ENCODE data around the gene PSEN2. TPM values are rescaled to one million over a fixed set of nuclear protein-coding genes. Genes with fewer than 3 reads are reported as not detected.

PSEN2 gene
- total and polyA plus RNA-seq, 2 donors (not counting 1 experiment from before 2014, with no cell fraction given), result 19.5 to 41.8 TPM

GRCh38 chr1:226942392-226942791 lies 72.0 kb downstream of the PSEN2 start:
- no peak overlapping the region for H3K9ac ChIP-seq (ENCODE audit: insufficient read depth, low read length)
- H3K4me2 ChIP-seq (ENCODE audit: extremely low read depth, insufficient read depth, low read length), result no peak overlapping the region
- H3K27ac ChIP-seq (ENCODE audit: insufficient read depth, low read length), result no peak overlapping the region
- H3K36me3 ChIP-seq (ENCODE audit: control insufficient read depth, insufficient read depth, low read length), result no peaks in the 10 kb centered on the region
- H3K79me2 ChIP-seq (ENCODE audit: control insufficient read depth, insufficient read depth, low read length), result no peaks in the 10 kb centered on the region
- DNase-seq (ENCODE audit: low read depth in 2 of 2), result no peak
- no peaks in the 10 kb centered on the region for H4K20me1 ChIP-seq (ENCODE audit: control insufficient read depth, extremely low read depth, insufficient read depth, low read length)
- peaks cover 7% of the 10 kb centered on the region for H3K4me1 ChIP-seq (ENCODE audit: control insufficient read depth, extremely low read depth, insufficient read depth, low read length)
- no peak overlapping the region for H2AFZ ChIP-seq (ENCODE audit: low read length)
- H3K9me3 ChIP-seq (ENCODE audit: control insufficient read depth, insufficient read depth, low read depth, low read length), result no peaks in the 10 kb centered on the region
- H3K4me3 ChIP-seq (replicated peaks in 1 of 4; ENCODE audit: control extremely low read depth in 1 of 4, insufficient read depth in 1 of 4, low read depth in 3 of 4, low read length in 4 of 4), result no peak overlapping the region
- H3K27me3 ChIP-seq (ENCODE audit: control insufficient read depth, insufficient read depth, low read length), result no peaks in the 10 kb centered on the region
- TF ChIP-seq CTCF (conservative IDR thresholded peaks at IDR 0.05 in 1 of 2, IDR thresholded peaks at IDR 0.05 in 1 of 2; ENCODE audit: low read depth in 1 of 2, low read length in 2 of 2) (no peak), EZH2 (IDR thresholded peaks at IDR 0.05; ENCODE audit: low read length, missing control alignments) (no peak)

- DNase-seq (ENCODE audit: low read depth in 2 of 2), result no peak
- TF ChIP-seq EZH2 (IDR thresholded peaks at IDR 0.05; ENCODE audit: low read length, missing control alignments), result no peak
- TF ChIP-seq CTCF (conservative IDR thresholded peaks at IDR 0.05 in 1 of 2, IDR thresholded peaks at IDR 0.05 in 1 of 2; ENCODE audit: low read depth in 1 of 2, low read length in 2 of 2), result no peak
- no peaks in the 10 kb centered on the region for H3K79me2 ChIP-seq (ENCODE audit: control insufficient read depth, insufficient read depth, low read length)
- H3K27me3 ChIP-seq (ENCODE audit: control insufficient read depth, insufficient read depth, low read length), result no peaks in the 10 kb centered on the region
- H3K4me1 ChIP-seq (ENCODE audit: control insufficient read depth, extremely low read depth, insufficient read depth, low read length), result peaks cover 7% of the 10 kb centered on the region
- no peak overlapping the region for H3K27ac ChIP-seq (ENCODE audit: insufficient read depth, low read length)
- no peak overlapping the region for H3K4me3 ChIP-seq (replicated peaks in 1 of 4; ENCODE audit: control extremely low read depth in 1 of 4, insufficient read depth in 1 of 4, low read depth in 3 of 4, low read length in 4 of 4)
- no peaks in the 10 kb centered on the region for H4K20me1 ChIP-seq (ENCODE audit: control insufficient read depth, extremely low read depth, insufficient read depth, low read length)
- no peaks in the 10 kb centered on the region for H3K9me3 ChIP-seq (ENCODE audit: control insufficient read depth, insufficient read depth, low read depth, low read length)
- no peak overlapping the region for H3K4me2 ChIP-seq (ENCODE audit: extremely low read depth, insufficient read depth, low read length)
- no peak overlapping the region for H3K9ac ChIP-seq (ENCODE audit: insufficient read depth, low read length)
- H3K36me3 ChIP-seq (ENCODE audit: control insufficient read depth, insufficient read depth, low read length), result no peaks in the 10 kb centered on the region
- H2AFZ ChIP-seq (ENCODE audit: low read length), result no peak overlapping the region
These were observed 72.7 kb downstream of the PSEN2 start for GRCh38 chr1:226943156-226943555.

- H3K9me3 ChIP-seq (ENCODE audit: control insufficient read depth, insufficient read depth, low read depth, low read length), result no peaks in the 10 kb centered on the region
- H3K36me3 ChIP-seq (ENCODE audit: control insufficient read depth, insufficient read depth, low read length), result no peaks in the 10 kb centered on the region
- H3K27me3 ChIP-seq (ENCODE audit: control insufficient read depth, insufficient read depth, low read length), result no peaks in the 10 kb centered on the region
- H3K4me3 ChIP-seq (replicated peaks in 1 of 4; ENCODE audit: control extremely low read depth in 1 of 4, insufficient read depth in 1 of 4, low read depth in 3 of 4, low read length in 4 of 4), result no peak overlapping the region
- no peak overlapping the region for H2AFZ ChIP-seq (ENCODE audit: low read length)
- no peak overlapping the region for H3K9ac ChIP-seq (ENCODE audit: insufficient read depth, low read length)
- peaks cover 2% of the 10 kb centered on the region for H3K4me1 ChIP-seq (ENCODE audit: control insufficient read depth, extremely low read depth, insufficient read depth, low read length)
- H3K27ac ChIP-seq (ENCODE audit: insufficient read depth, low read length), result no peak overlapping the region
- no peak overlapping the region for H3K4me2 ChIP-seq (ENCODE audit: extremely low read depth, insufficient read depth, low read length)
- H4K20me1 ChIP-seq (ENCODE audit: control insufficient read depth, extremely low read depth, insufficient read depth, low read length), result no peaks in the 10 kb centered on the region
- no peak for DNase-seq (ENCODE audit: low read depth in 2 of 2)
- TF ChIP-seq CTCF (conservative IDR thresholded peaks at IDR 0.05 in 1 of 2, IDR thresholded peaks at IDR 0.05 in 1 of 2; ENCODE audit: low read depth in 1 of 2, low read length in 2 of 2) (no peak), EZH2 (IDR thresholded peaks at IDR 0.05; ENCODE audit: low read length, missing control alignments) (no peak)
- no peaks in the 10 kb centered on the region for H3K79me2 ChIP-seq (ENCODE audit: control insufficient read depth, insufficient read depth, low read length)
These were observed 73.5 kb downstream of the PSEN2 start for GRCh38 chr1:226943927-226944326.
